Skeletal muscle tissue (tissue), 4 donors: ENCODE measurements around the gene NUDT9. TPM values are rescaled to one million over a fixed set of nuclear protein-coding genes. Genes with fewer than 3 reads are reported as not detected.
"Not testable (repeated sequence)": the region's sequence is repeated elsewhere in the genome, so short reads cannot be mapped to it uniquely, and the experiment has no call there.

Source experiments
- H3K27ac ChIP-seq: one replicate; pipeline ENCODE4 v1.7.0; 2013; ENCODE audit warnings: mild to moderate bottlenecking, low read depth, low read length, inconsistent platforms
- H3K27me3 ChIP-seq, 3 donors: one replicate each; pipeline ENCODE4 v1.7.0; 2013; ENCODE audit warnings: low read length in 3 of 3; ENCODE audit not compliant: control insufficient read depth in 3 of 3, insufficient read depth in 3 of 3
- H3K36me3 ChIP-seq, 3 donors: one replicate each; pipeline ENCODE4 v1.7.0; 2013; ENCODE audit warnings: low read length in 3 of 3; ENCODE audit not compliant: control insufficient read depth in 3 of 3, insufficient read depth in 3 of 3
- H3K4me1 ChIP-seq, 3 donors: one replicate each; pipeline ENCODE4 v1.7.0; 2013; ENCODE audit warnings: low read length in 3 of 3, mild to moderate bottlenecking in 3 of 3; ENCODE audit not compliant: control insufficient read depth in 3 of 3, insufficient read depth in 3 of 3
- H3K4me3 ChIP-seq, 3 donors: one replicate each; pipeline ENCODE4 v1.7.0; 2013; ENCODE audit warnings: low read length in 3 of 3
- H3K9ac ChIP-seq, 3 donors: one replicate each; pipeline ENCODE4 v1.7.0; 2013; ENCODE audit warnings: low read length in 3 of 3, mild to moderate bottlenecking in 3 of 3, moderate library complexity in 2 of 3, low read depth in 1 of 3
- H3K9me3 ChIP-seq, 3 donors: one replicate each; pipeline ENCODE4 v1.7.0; 2013; ENCODE audit warnings: low read length in 3 of 3; ENCODE audit not compliant: control insufficient read depth in 3 of 3
- total RNA-seq: library from RNA; depleted of rRNA; stranded (reverse); fragments of >200 nt; gene quantifications from one replicate; pipeline ENCODE4 v1.2.3, GENCODE V29; 2014
- donor health status: Osteomylitis.

NUDT9 gene
- total RNA-seq, 1 donor from 2014 or later = 15.7 TPM

DNA sequence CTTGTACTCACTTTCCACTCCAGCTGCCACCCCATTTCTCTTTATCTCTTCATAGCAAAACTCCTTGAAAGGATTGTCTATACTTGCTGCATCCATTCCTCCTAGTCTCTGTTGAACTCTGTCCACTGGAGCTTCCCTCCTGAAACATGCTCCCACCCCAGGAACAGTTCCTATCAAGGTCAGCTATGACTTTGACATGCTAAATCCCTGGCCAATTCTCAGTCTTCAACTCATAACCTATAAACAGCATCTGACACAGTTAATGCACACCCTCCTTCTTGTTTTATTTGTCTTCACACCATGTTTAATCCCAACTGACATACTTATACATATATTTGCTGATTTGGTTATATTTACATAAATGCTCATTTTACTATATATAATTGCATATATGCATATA is 59.0 kb downstream of the NUDT9 start:
- Histone ChIP-seq H3K9ac (no peak overlapping the region), H3K4me3 (no peak overlapping the region), H3K4me1 (no peaks in the 10 kb centered on the region), H3K36me3 (peaks cover 0 to 11% (median 3%) of the 10 kb centered on the region in 3 donors), H3K27me3 (no peaks in the 10 kb centered on the region), H3K27ac (no peak overlapping the region), H3K9me3 (no peaks in the 10 kb centered on the region)

DNA sequence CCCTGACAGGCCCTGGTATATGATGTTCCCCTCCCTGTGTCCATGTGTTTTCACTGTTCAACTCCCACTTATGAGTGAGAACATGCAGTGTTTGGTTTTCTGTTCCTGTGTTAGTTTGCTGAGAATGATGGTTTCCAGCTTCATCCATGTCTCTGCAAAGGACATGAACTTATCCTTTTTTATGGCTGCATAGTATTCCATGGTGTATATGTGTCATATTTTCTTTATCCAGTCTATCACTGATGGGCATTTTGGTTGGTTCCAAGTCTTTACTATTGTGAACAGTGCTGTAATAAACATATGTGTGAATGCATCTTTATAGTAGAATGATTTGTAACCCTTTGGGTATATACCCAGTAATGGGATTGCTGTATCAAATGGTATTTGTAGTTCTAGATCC is 60.9 kb downstream of the NUDT9 start:
- H3K9me3 ChIP-seq, H3K9ac ChIP-seq, H3K27me3 ChIP-seq, H3K4me1 ChIP-seq, H3K27ac ChIP-seq, H3K4me3 ChIP-seq: not testable (repeated sequence)
- peaks cover 0 to 15% (median 5%) of the 10 kb centered on the region in 3 donors for H3K36me3 ChIP-seq

DNA sequence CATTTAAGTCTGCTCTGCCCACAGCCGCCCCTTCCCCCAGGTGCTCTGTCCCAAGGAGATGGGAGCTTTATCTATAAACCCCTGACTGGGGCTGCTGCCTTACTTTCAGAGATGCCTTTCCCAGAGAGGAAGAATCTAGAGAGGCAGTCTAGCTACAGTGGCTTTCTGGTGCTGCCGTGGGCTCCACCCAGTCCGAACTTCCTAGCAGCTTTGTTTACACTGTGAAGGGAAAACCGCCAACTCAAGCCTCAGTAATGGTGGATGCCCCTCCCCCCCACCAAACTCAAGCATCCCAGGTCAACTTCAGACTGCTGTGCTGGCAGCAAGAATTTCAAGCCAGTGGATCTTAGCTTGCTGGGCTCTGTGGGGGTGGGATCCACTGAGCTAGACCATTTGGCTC is 66.3 kb downstream of the NUDT9 start:
- Histone ChIP-seq H3K36me3 (peaks cover 6 to 21% (median 11%) of the 10 kb centered on the region in 3 donors), H3K27ac (peak overlapping the region; percentile 40), H3K4me1 (peaks cover 0 to 10% (median 7%) of the 10 kb centered on the region in 3 donors)
- not testable (repeated sequence) for H3K4me3 ChIP-seq, H3K27me3 ChIP-seq, H3K9me3 ChIP-seq, H3K9ac ChIP-seq

- Histone ChIP-seq H3K4me3 (no peak overlapping the region), H3K27ac (peak overlapping the region; percentile 68), H3K36me3 (peaks cover 8 to 28% (median 16%) of the 10 kb centered on the region in 3 donors), H3K9me3 (peaks cover 0 to 3% (median 0%) of the 10 kb centered on the region in 3 donors), H3K9ac (no peak overlapping the region), H3K4me1 (peaks cover 0 to 12% (median 9%) of the 10 kb centered on the region in 3 donors), H3K27me3 (no peaks in the 10 kb centered on the region)
Measured at GRCh38 chr4:87489678-87490077, 67.3 kb downstream of the NUDT9 start.

- peaks cover 0 to 3% (median 0%) of the 10 kb centered on the region in 3 donors for H3K9me3 ChIP-seq
- H3K4me3 ChIP-seq = no peak overlapping the region
- no peak overlapping the region for H3K9ac ChIP-seq
- H3K27me3 ChIP-seq = no peaks in the 10 kb centered on the region
- H3K27ac ChIP-seq = peak overlapping the region; percentile 68
- peaks cover 0 to 12% (median 9%) of the 10 kb centered on the region in 3 donors for H3K4me1 ChIP-seq
- H3K36me3 ChIP-seq = peaks cover 8 to 28% (median 16%) of the 10 kb centered on the region in 3 donors
Measured at GRCh38 chr4:87490664-87491369, 68.4 kb downstream of the NUDT9 start.

- no peak overlapping the region for H3K4me3 ChIP-seq
- no peak overlapping the region for H3K9ac ChIP-seq
- peaks cover 0 to 12% (median 9%) of the 10 kb centered on the region in 3 donors for H3K4me1 ChIP-seq
- no peaks in the 10 kb centered on the region for H3K27me3 ChIP-seq
- H3K27ac ChIP-seq = no peak overlapping the region
- peaks cover 0 to 3% (median 0%) of the 10 kb centered on the region in 3 donors for H3K9me3 ChIP-seq
- H3K36me3 ChIP-seq = peaks cover 8 to 28% (median 16%) of the 10 kb centered on the region in 3 donors
Measured at GRCh38 chr4:87491436-87491835, 69.1 kb downstream of the NUDT9 start.

DNA sequence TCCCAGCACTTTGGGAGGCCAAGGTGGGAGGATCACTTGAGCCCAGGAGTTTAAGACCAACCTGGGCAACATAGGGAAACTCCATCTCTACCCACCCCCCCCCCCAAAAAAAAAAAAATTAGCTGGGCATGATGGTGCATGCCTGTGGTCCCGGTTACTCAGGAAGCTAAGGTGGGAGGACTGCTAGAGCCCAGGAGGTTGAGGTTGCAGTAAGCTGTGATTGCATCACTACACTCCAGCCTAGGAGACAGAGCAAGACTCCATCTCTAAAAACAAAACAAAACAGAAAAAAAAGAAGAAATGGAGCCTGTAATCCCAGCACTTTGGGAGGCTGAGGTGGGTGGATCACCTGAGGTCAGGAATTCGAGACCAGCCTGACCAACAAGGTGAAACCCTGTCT is 69.5 kb downstream of the NUDT9 start:
- H3K36me3 ChIP-seq = peaks cover 8 to 28% (median 16%) of the 10 kb centered on the region in 3 donors
- not testable (repeated sequence) for H3K27ac ChIP-seq
- peaks cover 0 to 12% (median 9%) of the 10 kb centered on the region in 3 donors for H3K4me1 ChIP-seq

GRCh38 chr4:87493115-87493514 is 70.7 kb downstream of the NUDT9 start:
- no peak overlapping the region for H3K4me3 ChIP-seq
- H3K9ac ChIP-seq = no peak overlapping the region
- no peak overlapping the region for H3K27ac ChIP-seq
- no peaks in the 10 kb centered on the region for H3K27me3 ChIP-seq
- H3K36me3 ChIP-seq = peaks cover 8 to 25% (median 15%) of the 10 kb centered on the region in 3 donors
- peaks cover 0 to 14% (median 11%) of the 10 kb centered on the region in 3 donors for H3K4me1 ChIP-seq
- peaks cover 0 to 3% (median 0%) of the 10 kb centered on the region in 3 donors for H3K9me3 ChIP-seq

More for the DNA sequence above, 69.5 kb downstream of the NUDT9 start:
- not testable (repeated sequence) for H3K27me3 ChIP-seq, H3K4me3 ChIP-seq, H3K9me3 ChIP-seq, H3K9ac ChIP-seq

- Histone ChIP-seq H3K9ac (no peak overlapping the region), H3K36me3 (peaks cover 4 to 10% (median 7%) of the 10 kb centered on the region in 3 donors), H3K27ac (no peak overlapping the region), H3K4me1 (peaks cover 0 to 22% (median 6%) of the 10 kb centered on the region in 3 donors), H3K27me3 (no peaks in the 10 kb centered on the region), H3K4me3 (no peak overlapping the region), H3K9me3 (no peaks in the 10 kb centered on the region)
Measured at GRCh38 chr4:87497159-87497558, 74.8 kb downstream of the NUDT9 start.

- no peaks in the 10 kb centered on the region for H3K9me3 ChIP-seq
- H3K27me3 ChIP-seq = no peaks in the 10 kb centered on the region
- H3K36me3 ChIP-seq = peaks cover 4 to 10% (median 7%) of the 10 kb centered on the region in 3 donors
- no peak overlapping the region for H3K9ac ChIP-seq
- peak overlapping the region; percentile 9 for H3K27ac ChIP-seq
- H3K4me3 ChIP-seq = no peak overlapping the region
- H3K4me1 ChIP-seq = peaks cover 0 to 22% (median 6%) of the 10 kb centered on the region in 3 donors
Measured at GRCh38 chr4:87497578-87497977, 75.2 kb downstream of the NUDT9 start.
